Measurements from ENCODE around the gene UVRAG. TPM values are rescaled to one million over a fixed set of nuclear protein-coding genes. Genes with fewer than 3 reads are reported as not detected.

The UVRAG gene
- total RNA-seq, 1 donor = 28.2 TPM

GRCh38 chr11:75809111-75809510 lies 5.9 kb upstream of the UVRAG start:
- TF ChIP-seq, protein P1, sequence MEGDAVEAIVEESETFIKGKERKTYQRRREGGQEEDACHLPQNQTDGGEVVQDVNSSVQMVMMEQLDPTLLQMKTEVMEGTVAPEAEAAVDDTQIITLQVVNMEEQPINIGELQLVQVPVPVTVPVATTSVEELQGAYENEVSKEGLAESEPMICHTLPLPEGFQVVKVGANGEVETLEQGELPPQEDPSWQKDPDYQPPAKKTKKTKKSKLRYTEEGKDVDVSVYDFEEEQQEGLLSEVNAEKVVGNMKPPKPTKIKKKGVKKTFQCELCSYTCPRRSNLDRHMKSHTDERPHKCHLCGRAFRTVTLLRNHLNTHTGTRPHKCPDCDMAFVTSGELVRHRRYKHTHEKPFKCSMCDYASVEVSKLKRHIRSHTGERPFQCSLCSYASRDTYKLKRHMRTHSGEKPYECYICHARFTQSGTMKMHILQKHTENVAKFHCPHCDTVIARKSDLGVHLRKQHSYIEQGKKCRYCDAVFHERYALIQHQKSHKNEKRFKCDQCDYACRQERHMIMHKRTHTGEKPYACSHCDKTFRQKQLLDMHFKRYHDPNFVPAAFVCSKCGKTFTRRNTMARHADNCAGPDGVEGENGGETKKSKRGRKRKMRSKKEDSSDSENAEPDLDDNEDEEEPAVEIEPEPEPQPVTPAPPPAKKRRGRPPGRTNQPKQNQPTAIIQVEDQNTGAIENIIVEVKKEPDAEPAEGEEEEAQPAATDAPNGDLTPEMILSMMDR (IDR thresholded peaks at IDR 0.05; ENCODE audit: extremely low read depth, low read depth, low read length) = no peak
- Histone ChIP-seq H3K4me1 (ENCODE audit: insufficient read depth, low read length) (peaks cover 4% of the 10 kb centered on the region), H3K27me3 (ENCODE audit: insufficient read depth, low read length) (no peaks in the 10 kb centered on the region), H2AFZ (ENCODE audit: low read length) (no peak overlapping the region), H3K27ac (ENCODE audit: low read depth, low read length) (no peak overlapping the region), H3K4me3 (ENCODE audit: insufficient read depth, low read length) (no peak overlapping the region), H3K79me2 (ENCODE audit: insufficient read depth, low read length) (no peaks in the 10 kb centered on the region), H3K9me3 (ENCODE audit: low read depth, low read length) (no peaks in the 10 kb centered on the region), H3K36me3 (ENCODE audit: insufficient read depth, low read length) (no peaks in the 10 kb centered on the region), H3K4me2 (ENCODE audit: insufficient read depth, low read length) (no peak overlapping the region), H4K20me1 (ENCODE audit: insufficient read depth, low read length) (no peaks in the 10 kb centered on the region)
- peak; percentile 51 for DNase-seq (ENCODE audit: insufficient read length, low spot score, missing footprints)

DNA sequence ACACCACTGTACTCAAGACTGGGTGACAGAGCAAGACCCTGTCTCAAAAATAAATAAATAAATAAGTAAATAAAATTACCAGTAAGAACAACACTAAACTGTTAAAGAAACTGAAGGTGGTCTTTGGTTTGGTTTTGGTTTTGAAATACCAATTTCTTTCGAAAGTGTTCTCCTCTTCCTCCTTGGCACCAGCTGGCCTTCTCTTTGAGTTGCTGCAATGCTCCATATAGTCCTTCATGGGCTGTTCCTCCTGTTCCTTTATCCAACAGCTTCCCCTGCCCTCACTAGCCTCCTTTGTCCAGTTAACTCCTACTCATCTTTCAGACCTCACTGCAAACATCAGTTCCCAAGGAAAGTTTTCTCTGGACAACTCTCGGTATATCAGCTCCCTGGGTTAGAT lies 5.0 kb upstream of the UVRAG start:
- Histone ChIP-seq H3K79me2 (ENCODE audit: insufficient read depth, low read length) (no peaks in the 10 kb centered on the region), H3K4me3 (ENCODE audit: insufficient read depth, low read length) (no peak overlapping the region), H3K27ac (ENCODE audit: low read depth, low read length) (no peak overlapping the region), H3K27me3 (ENCODE audit: insufficient read depth, low read length) (no peaks in the 10 kb centered on the region), H2AFZ (ENCODE audit: low read length) (no peak overlapping the region), H4K20me1 (ENCODE audit: insufficient read depth, low read length) (no peaks in the 10 kb centered on the region), H3K4me2 (ENCODE audit: insufficient read depth, low read length) (no peak overlapping the region), H3K4me1 (ENCODE audit: insufficient read depth, low read length) (peaks cover 9% of the 10 kb centered on the region), H3K36me3 (ENCODE audit: insufficient read depth, low read length) (no peaks in the 10 kb centered on the region), H3K9me3 (ENCODE audit: low read depth, low read length) (no peaks in the 10 kb centered on the region)
- no peak for DNase-seq (ENCODE audit: insufficient read length, low spot score, missing footprints)
- TF ChIP-seq, protein P1 (IDR thresholded peaks at IDR 0.05; ENCODE audit: extremely low read depth, low read depth, low read length) = no peak

DNA sequence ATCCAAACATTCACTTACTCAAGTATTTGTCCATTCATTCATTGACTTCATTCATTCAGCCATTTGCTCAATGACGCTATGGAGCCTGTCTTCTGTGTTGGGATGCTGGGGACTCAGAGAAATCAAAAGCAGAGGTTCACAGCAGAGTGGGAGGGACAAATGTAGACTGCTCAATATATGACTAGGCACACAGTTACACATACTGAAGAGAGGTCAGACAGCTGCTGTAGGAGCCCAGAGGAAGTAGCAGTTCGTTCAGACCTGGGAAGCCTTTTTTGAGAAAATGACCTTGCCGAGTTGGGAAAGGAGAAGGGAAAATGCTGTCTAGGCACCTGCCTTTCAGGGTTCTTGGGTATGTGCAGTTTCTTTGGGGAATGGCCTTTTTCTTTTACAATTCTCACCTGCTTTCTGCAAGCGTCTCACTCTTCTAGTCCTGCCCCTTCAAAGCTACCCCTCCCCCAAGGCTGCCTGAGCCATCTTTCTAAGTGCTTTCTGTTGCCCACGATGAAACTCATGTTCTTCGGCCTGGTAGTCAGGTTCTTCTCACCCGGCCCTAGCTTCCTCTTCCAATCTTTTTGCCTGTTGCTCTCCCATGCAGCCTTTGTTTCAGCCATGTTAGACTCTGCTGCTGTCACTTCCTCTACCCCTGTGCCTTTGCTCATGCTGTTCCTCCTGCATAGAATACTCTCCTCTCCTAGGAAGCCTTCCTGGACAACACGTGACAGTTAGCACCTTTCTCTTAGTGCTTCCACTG lies 4.2 kb upstream of the UVRAG start:
- no peaks in the 10 kb centered on the region for H3K9me3 ChIP-seq (ENCODE audit: low read depth, low read length)
- H3K27ac ChIP-seq (ENCODE audit: low read depth, low read length) = no peak overlapping the region
- no peaks in the 10 kb centered on the region for H4K20me1 ChIP-seq (ENCODE audit: insufficient read depth, low read length)
- peaks cover 10% of the 10 kb centered on the region for H3K4me1 ChIP-seq (ENCODE audit: insufficient read depth, low read length)
- DNase-seq (ENCODE audit: insufficient read length, low spot score, missing footprints) = no peak
- H2AFZ ChIP-seq (ENCODE audit: low read length) = no peak overlapping the region
- H3K27me3 ChIP-seq (ENCODE audit: insufficient read depth, low read length) = no peaks in the 10 kb centered on the region
- TF ChIP-seq, protein P1 (IDR thresholded peaks at IDR 0.05; ENCODE audit: extremely low read depth, low read depth, low read length) = no peak
- no peak overlapping the region for H3K4me2 ChIP-seq (ENCODE audit: insufficient read depth, low read length)
- no peak overlapping the region for H3K4me3 ChIP-seq (ENCODE audit: insufficient read depth, low read length)
- H3K36me3 ChIP-seq (ENCODE audit: insufficient read depth, low read length) = no peaks in the 10 kb centered on the region
- peaks cover 5% of the 10 kb centered on the region for H3K79me2 ChIP-seq (ENCODE audit: insufficient read depth, low read length)

- TF ChIP-seq, protein P1 (IDR thresholded peaks at IDR 0.05; ENCODE audit: extremely low read depth, low read depth, low read length) = no peak
- Histone ChIP-seq H2AFZ (ENCODE audit: low read length) (no peak overlapping the region), H3K4me2 (ENCODE audit: insufficient read depth, low read length) (no peak overlapping the region), H3K9me3 (ENCODE audit: low read depth, low read length) (no peaks in the 10 kb centered on the region), H3K4me1 (ENCODE audit: insufficient read depth, low read length) (peaks cover 17% of the 10 kb centered on the region), H3K27me3 (ENCODE audit: insufficient read depth, low read length) (no peaks in the 10 kb centered on the region), H3K4me3 (ENCODE audit: insufficient read depth, low read length) (no peak overlapping the region), H3K79me2 (ENCODE audit: insufficient read depth, low read length) (peaks cover 12% of the 10 kb centered on the region), H3K27ac (ENCODE audit: low read depth, low read length) (no peak overlapping the region), H3K36me3 (ENCODE audit: insufficient read depth, low read length) (no peaks in the 10 kb centered on the region), H4K20me1 (ENCODE audit: insufficient read depth, low read length) (peaks cover 6% of the 10 kb centered on the region)
- no peak for DNase-seq (ENCODE audit: insufficient read length, low spot score, missing footprints)
Observed at GRCh38 chr11:75811485-75811884, 3.5 kb upstream of the UVRAG start.

Data from osteoblast (primary cell).